Cardiac atrium fibroblast (primary cell): ENCODE data around the gene TRIP10. TPM values are rescaled to one million over a fixed set of nuclear protein-coding genes. Genes with fewer than 3 reads are reported as not detected.

Experiments used
- total RNA-seq: library from RNA; depleted of rRNA; stranded (reverse); fragments of >200 nt; gene quantifications from 2 replicates; pipeline ENCODE4 v1.2.3, GENCODE V29; 2015

Gene TRIP10, protein sequence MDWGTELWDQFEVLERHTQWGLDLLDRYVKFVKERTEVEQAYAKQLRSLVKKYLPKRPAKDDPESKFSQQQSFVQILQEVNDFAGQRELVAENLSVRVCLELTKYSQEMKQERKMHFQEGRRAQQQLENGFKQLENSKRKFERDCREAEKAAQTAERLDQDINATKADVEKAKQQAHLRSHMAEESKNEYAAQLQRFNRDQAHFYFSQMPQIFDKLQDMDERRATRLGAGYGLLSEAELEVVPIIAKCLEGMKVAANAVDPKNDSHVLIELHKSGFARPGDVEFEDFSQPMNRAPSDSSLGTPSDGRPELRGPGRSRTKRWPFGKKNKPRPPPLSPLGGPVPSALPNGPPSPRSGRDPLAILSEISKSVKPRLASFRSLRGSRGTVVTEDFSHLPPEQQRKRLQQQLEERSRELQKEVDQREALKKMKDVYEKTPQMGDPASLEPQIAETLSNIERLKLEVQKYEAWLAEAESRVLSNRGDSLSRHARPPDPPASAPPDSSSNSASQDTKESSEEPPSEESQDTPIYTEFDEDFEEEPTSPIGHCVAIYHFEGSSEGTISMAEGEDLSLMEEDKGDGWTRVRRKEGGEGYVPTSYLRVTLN
- 47.0 and 90.1 TPM in 2 replicates for total RNA-seq

DNA sequence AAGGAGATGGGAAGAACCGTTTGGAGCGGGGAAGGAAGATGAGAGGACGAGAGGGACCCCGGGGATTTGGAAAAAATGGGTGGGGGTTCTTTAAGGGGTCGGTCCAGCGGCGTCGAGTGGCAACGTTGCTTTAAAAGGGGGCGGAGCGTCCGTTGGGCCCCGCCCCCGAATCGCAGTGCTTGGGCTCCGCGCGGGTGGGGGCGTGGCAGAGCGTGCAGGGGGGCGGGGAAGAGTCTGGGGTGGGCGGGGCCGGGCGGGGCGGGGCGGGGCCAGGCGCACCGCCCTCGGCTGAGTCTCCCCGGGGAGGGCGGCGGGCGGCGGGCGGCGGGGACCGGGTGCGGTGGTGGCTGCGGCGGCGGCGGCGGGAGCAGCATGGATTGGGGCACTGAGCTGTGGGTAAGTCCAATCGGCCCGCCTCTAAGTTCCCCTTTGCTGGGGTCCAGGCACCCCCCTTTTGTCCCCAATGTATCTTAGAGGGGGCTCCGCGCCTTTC lies at the start of gene TRIP10:
Gene TRIP10, plus strand, starts transcription at position 291 of the 493 bp plus-strand sequence. Its CDS starts 82 bp downstream, at position 373.

DNA sequence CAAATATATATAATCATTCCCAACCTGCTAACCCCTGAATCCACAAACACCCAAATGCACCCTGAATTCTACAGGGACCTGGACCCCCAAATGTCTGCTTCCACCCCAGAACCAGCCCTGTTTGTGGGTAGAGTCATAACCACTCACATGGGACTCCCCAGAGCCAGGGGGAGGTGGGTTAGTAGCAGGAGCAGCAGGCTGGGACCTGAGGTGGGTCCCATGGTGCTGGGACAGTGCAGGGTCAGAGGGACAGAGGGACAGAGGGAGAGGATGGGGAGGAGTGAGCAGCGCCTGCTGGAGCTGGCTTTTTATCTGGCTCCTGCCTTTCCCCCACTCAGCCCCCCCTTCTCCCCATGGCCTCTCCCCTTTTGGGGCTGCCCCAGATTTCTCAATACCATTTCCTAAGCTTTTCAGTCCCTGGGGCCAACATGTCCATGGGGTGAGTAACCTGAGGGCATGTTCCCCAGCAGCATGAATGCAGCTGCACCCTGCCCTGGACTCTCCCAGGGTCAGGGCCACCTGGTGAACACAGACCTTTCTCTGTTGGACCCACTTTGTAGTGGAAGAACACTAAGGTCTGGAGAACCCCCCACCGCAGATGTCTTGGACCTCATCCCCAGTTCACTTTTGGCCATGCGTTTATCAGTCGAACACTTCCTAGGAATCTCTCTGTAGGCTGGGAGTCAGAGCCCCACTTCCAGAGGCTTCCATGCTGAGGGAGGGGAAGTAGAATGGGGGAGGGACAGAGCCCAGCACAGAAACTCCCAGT lies 18.9 kb upstream of the TRIP10 start, which contains the start of gene C3:
Gene C3, minus strand, starts transcription at position 282 of the 769 bp plus-strand sequence. Its CDS starts 61 bp downstream, at position 221.

GRCh38 chr19:6737284-6737872 lies 2.1 kb upstream of the TRIP10 start, which contains the start of gene GPR108:
Gene GPR108, minus strand, starts transcription at chr19:6737580. Its CDS starts 4 bp downstream, at chr19:6737576.

GRCh38 chr19:6767357-6768235 lies 28.1 kb downstream of the TRIP10 start, which contains the start of gene SH2D3A:
Gene SH2D3A, minus strand, starts transcription at chr19:6767435. Its CDS starts 3,687 bp downstream, at chr19:6763748.

DNA sequence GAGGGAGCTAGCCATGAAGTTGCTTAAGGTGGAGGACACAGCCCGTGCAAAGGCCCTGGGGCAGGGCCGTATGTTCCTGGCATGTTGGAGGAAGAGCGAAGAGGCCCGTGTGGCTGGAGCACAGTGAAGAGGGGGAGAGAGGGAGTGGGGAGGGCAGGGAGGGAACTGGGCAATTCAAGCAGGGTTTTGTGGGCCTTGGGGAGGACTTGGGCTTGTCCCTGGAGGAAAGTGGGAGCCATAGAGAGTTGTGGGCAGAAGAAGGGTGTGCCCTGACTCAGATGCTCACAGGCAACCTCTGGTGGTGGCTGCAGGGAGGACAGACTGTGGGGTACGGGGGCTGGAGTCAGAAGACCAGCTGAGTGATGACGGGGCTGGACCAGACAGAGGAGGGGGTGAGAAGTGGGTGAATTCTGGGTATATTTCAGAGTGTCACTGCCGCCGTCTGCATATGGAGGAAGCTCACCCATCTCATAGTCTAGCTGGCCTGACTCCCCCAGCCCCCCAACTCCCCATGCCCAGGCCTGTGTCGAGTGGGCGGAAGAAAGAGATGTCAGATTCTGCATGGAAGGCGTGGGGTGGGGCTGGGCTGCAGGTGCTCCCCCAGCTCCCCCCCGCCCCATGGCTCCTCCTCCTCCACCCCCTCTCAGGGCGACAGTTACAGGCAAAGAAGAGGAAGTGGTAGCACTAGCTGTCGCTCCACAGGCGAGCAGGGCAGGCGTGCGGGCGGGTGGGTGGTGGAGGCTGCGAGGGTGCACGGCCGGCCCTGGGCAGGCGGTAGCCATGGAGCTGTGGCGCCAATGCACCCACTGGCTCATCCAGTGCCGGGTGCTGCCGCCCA lies 32.8 kb downstream of the TRIP10 start, which contains the start of gene VAV1:
Gene VAV1, plus strand, starts transcription at position 681 of the 838 bp plus-strand sequence. Its CDS starts 100 bp downstream, at position 781.

Other genes with a start within 250 kb of the TRIP10 start
- not detected in 2 replicates for gene TUBB4A, start 237.4 kb upstream of the TRIP10 start, total RNA-seq
- gene TNFSF9, start 208.7 kb upstream of the TRIP10 start, total RNA-seq: 0.18 and 2.4 TPM in 2 replicates
- gene CD70, start 148.5 kb upstream of the TRIP10 start, total RNA-seq: not detected in 2 replicates
- gene TNFSF14, start 69.5 kb upstream of the TRIP10 start, total RNA-seq: 1.9 TPM in 1 of 2 replicates, not detected in the other
- 243 and 1,645 TPM in 2 replicates for gene C3, start 19.0 kb upstream of the TRIP10 start, total RNA-seq
- gene GPR108, start 2.1 kb upstream of the TRIP10 start, total RNA-seq: 46.4 and 74.4 TPM in 2 replicates
- not detected in 2 replicates for gene SH2D3A, start 27.8 kb downstream of the TRIP10 start, total RNA-seq
- gene VAV1, start 33.0 kb downstream of the TRIP10 start, total RNA-seq: not detected in 2 replicates
- gene ADGRE1, start 147.9 kb downstream of the TRIP10 start, total RNA-seq: not detected in 2 replicates